K562 (cell line): ENCODE measurements around the gene CCDC61. TPM values are rescaled to one million over a fixed set of nuclear protein-coding genes. Genes with fewer than 3 reads are reported as not detected.

Source experiments
- ATAC-seq: fragments of 200-7000 bp; cut with Tn5 transposase; 3 replicates; pipeline ENCODE4 v1.9.1; 2020; ENCODE audit warnings: moderate library complexity
- BruUV-seq: library from RNA; stranded (reverse); fragments of 400-500 nt; replicated peaks from 2 replicates; lab custom pipeline; 2021; lab: Mats Ljungman, UMichigan
- CTCF ChIA-PET: fragments of 300-600 bp; formaldehyde crosslinking; extraction: SDS; loops from one replicate; lab custom pipeline; 2021; ENCODE audit warnings: low intra/inter-chr PET ratio; lab: Yijun Ruan, JAX
- POLR2A ChIA-PET: fragments of 300-600, 350-650 bp; sonication (Branson Sonifier 250); formaldehyde crosslinking; extraction: SDS; loops from one replicate; lab custom pipeline; 2021; ENCODE audit warnings: antibody characterized with exemption, inconsistent platforms; lab: Yijun Ruan, JAX
- DNase-seq, 4 experiments: peaks; one replicate each; pipeline versions ENCODE4 v3.0.0 to v3.0.0-alpha.2; 2011 to 2018; ENCODE audit warnings: low spot score in 3 of 4, mixed read lengths in 3 of 4; ENCODE audit errors: extremely low read depth in 1 of 4
- FAIRE-seq: peaks from 2 replicates; lab custom pipeline; 2011; peaks lifted over from hg19 to GRCh38; lab: Jason Lieb, UNC
- H2AFZ ChIP-seq: 2 replicates; pipeline ENCODE4 v1.6.0; 2011; ENCODE audit warnings: low read depth, low read length, control low read depth, inconsistent platforms
- H3K27ac ChIP-seq: fragments of 200-600 bp; 3 replicates; pipeline ENCODE4 v1.8.0; 2011; ENCODE audit warnings: low read depth, mild to moderate bottlenecking, control low read depth, inconsistent platforms, low read length, moderate library complexity, mixed read lengths; ENCODE audit errors: extremely low read depth
- H3K27me3 ChIP-seq, 2 experiments: fragments of 300-600 bp in 1 of 2; 2 replicates in 1 of 2; 3 replicates in 1 of 2; pipeline versions ENCODE4 v1.6.0 to v1.8.0; 2011; ENCODE audit warnings: inconsistent platforms in 2 of 2, low read length in 2 of 2, mild to moderate bottlenecking in 1 of 2, mixed read lengths in 1 of 2, moderate library complexity in 1 of 2; ENCODE audit not compliant: control insufficient read depth in 2 of 2, insufficient read depth in 2 of 2
- H3K36me3 ChIP-seq: fragments of 300-600 bp; 3 replicates; pipeline ENCODE4 v1.8.0; 2011; ENCODE audit warnings: mild to moderate bottlenecking, low read length, inconsistent platforms; ENCODE audit not compliant: control insufficient read depth, insufficient read depth
- H3K4me1 ChIP-seq, 2 experiments: fragments of 200-600 bp in 1 of 2; replicated peaks in 1 of 2; 2 replicates in 1 of 2; 3 replicates in 1 of 2; pipeline versions ENCODE4 v1.5.1 to v1.8.0; 2011; ENCODE audit warnings: inconsistent platforms in 2 of 2, low read length in 2 of 2, mild to moderate bottlenecking in 1 of 2, mixed read lengths in 1 of 2, moderate library complexity in 1 of 2; ENCODE audit not compliant: control insufficient read depth in 2 of 2, insufficient read depth in 2 of 2
- H3K4me2 ChIP-seq: 2 replicates; pipeline ENCODE4 v1.6.1; 2011; ENCODE audit warnings: low read length, control low read depth, inconsistent platforms, mixed read lengths; ENCODE audit not compliant: insufficient read depth
- H3K4me3 ChIP-seq: fragments of 200-600 bp; sonication (generic), shearing (Covaris generic); 2 replicates; pipeline ENCODE4 v1.5.1; 2016; ENCODE audit warnings: control low read depth, inconsistent platforms
- H3K79me2 ChIP-seq: fragments of 200-600 bp; 3 replicates; pipeline ENCODE4 v1.8.0; 2011; ENCODE audit warnings: low read length, inconsistent platforms; ENCODE audit not compliant: control insufficient read depth, insufficient read depth
- H3K9ac ChIP-seq, 2 experiments: 2 replicates each; pipeline versions ENCODE4 v1.6.0 to v1.6.1; 2011; ENCODE audit warnings: low read depth in 2 of 2, low read length in 2 of 2, control low read depth in 1 of 2, inconsistent platforms in 1 of 2, mild to moderate bottlenecking in 1 of 2, mixed read lengths in 1 of 2; ENCODE audit not compliant: insufficient read depth in 1 of 2
- H3K9me1 ChIP-seq: one replicate; pipeline ENCODE4 v1.6.0; 2011; ENCODE audit warnings: inconsistent platforms, mild to moderate bottlenecking, low read length, moderate library complexity; ENCODE audit not compliant: control insufficient read depth, insufficient read depth
- H3K9me3 ChIP-seq: replicated peaks from 2 replicates; pipeline ENCODE4 v1.5.1; 2011; ENCODE audit warnings: low read depth, low read length, inconsistent platforms; ENCODE audit not compliant: control insufficient read depth, insufficient read depth
- H4K20me1 ChIP-seq: replicated peaks from 2 replicates; pipeline ENCODE4 v1.6.1; 2011; ENCODE audit warnings: low read length, inconsistent platforms, mixed read lengths; ENCODE audit not compliant: control insufficient read depth, insufficient read depth
- NFYB ChIP-seq: IDR thresholded peaks from 2 replicates; pipeline ENCODE4 v1.6.1; 2011; ENCODE audit warnings: mild to moderate bottlenecking, moderate library complexity; ENCODE audit not compliant: insufficient read length; ENCODE audit errors: extremely low read depth
- SIN3A ChIP-seq, 2 experiments: fragments of 150-350 bp in 1 of 2; IDR thresholded peaks; 2 replicates each; pipeline ENCODE4 v1.6.1; 2011 to 2016; ENCODE audit warnings: borderline replicate concordance in 2 of 2, low read depth in 2 of 2, low read length in 2 of 2, mild to moderate bottlenecking in 2 of 2, moderate library complexity in 2 of 2; ENCODE audit not compliant: control insufficient read depth in 1 of 2
- VEZF1 ChIP-seq: fragments of 200-800 bp; sonication (Bioruptor generic); IDR thresholded peaks from 2 replicates; pipeline ENCODE4 v1.6.1; 2017; ENCODE audit warnings: missing genetic modification characterization, missing compliant biosample characterization
- ZBTB7A ChIP-seq: IDR thresholded peaks from 2 replicates; pipeline ENCODE4 v1.6.1; 2011; ENCODE audit warnings: low read depth, mild to moderate bottlenecking, low read length, moderate library complexity, borderline replicate concordance; ENCODE audit not compliant: control insufficient read depth
- ZNF609 ChIP-seq: sonication (generic); formaldehyde crosslinking; IDR thresholded peaks from 2 replicates; pipeline ENCODE4 v1.8.1; 2023; ENCODE audit warnings: missing genetic modification reagents, mild to moderate bottlenecking, borderline replicate concordance
- ZNF644 ChIP-seq: fragments of 200-800 bp; sonication (Bioruptor generic); IDR thresholded peaks from 2 replicates; pipeline ENCODE4 v1.6.1; 2016; ENCODE audit warnings: low read depth, missing genetic modification characterization, missing compliant biosample characterization
- whole genome bisulfite sequencing: fragments of 100-300 bp; shearing (Covaris generic); methylation state at CpG from one replicate; pipeline ENCODE4 v1.1.6; 2016; ENCODE audit warnings: low coverage, mixed read lengths; ENCODE audit not compliant: insufficient coverage; ENCODE audit errors: missing lambda C conversion rate; 5-methylcytosine and 5-hydroxymethylcytosine counted together
- in situ Hi-C: fragments of 300-500 bp; cut with MboI; formaldehyde crosslinking; loops from 4 replicates; pipeline ENCODE4 v1.15.0; 2018; ENCODE audit warnings: inconsistent platforms, mixed read lengths
- intact Hi-C: fragments of 100-400 bp; cut with micrococcal nuclease; formaldehyde crosslinking; loops from 2 replicates; pipeline ENCODE4 v1.14.2; 2022
- polyA plus RNA-seq, 8 experiments: library from polyadenylated mRNA; depleted of rRNA in 4 of 8; stranded (reverse) in 5 of 8; unstranded in 3 of 8; fragments of >200 nt; fragmentation: Nextera tagmentation in 2 of 8; fragmentation: Illumina TruSeq in 1 of 8; extraction: Ambion mirVana in 2 of 8; extraction: Trizol in 1 of 8; gene quantifications; 2 replicates each; pipeline versions ENCODE4 v1.2.1 to v1.2.3, GENCODE V29; 2011 to 2014; ENCODE audit warnings: inconsistent platforms in 1 of 8, missing spikeins in 1 of 8
- total RNA-seq, 7 experiments: library from RNA; depleted of rRNA in 6 of 7; stranded (reverse); fragments of >200 nt in 6 of 7; fragmentation: Illumina TruSeq in 2 of 7; extraction: Trizol in 2 of 7; gene quantifications; 2 replicates each; pipeline versions ENCODE4 v1.2.1 to v1.2.3, GENCODE V29; 2011 to 2021; ENCODE audit warnings: low replicate concordance in 1 of 7

The CCDC61 gene
- total and polyA plus RNA-seq, 9 of the 15 experiments (the other 6 are each of a cell fraction or from before 2014, with no cell fraction given) = 0.07 to 27.0 (median 10.3) TPM

GRCh38 chr19:45973553-45974338, 21.5 kb upstream of the CCDC61 start, which contains the start of gene NOVA2:
NOVA2 (minus strand) TSS chr19:45973865; CDS start chr19:45973351, 514 bp downstream.
- H3K4me1 ChIP-seq = peaks cover 0 to 21% of the 10 kb centered on the region in 2 experiments; a peak in 2 of 5 replicates
- in situ Hi-C loops (no loop called here), intact Hi-C loops (no loop called here)
- ATAC-seq = peak; percentile 100
- FAIRE-seq = peak; percentile 84
- no peak within 1 kb of the TSS for H3K27ac ChIP-seq
- peaks cover 13% of the 10 kb centered on the region for H4K20me1 ChIP-seq
- peaks cover 23 to 46% of the 10 kb centered on the region in 2 experiments for H3K27me3 ChIP-seq
- DNase-seq = peak; percentile 90 to 99 (median 98)
- peak within 1 kb of the TSS; percentile 46; the same call in 1 of the 2 replicates for H3K4me2 ChIP-seq
- H3K4me3 ChIP-seq = peak within 1 kb of the TSS; percentile 18; the same call in 1 of the 2 replicates
- peak within 1 kb of the TSS; percentile 53 for H2AFZ ChIP-seq
- POLR2A ChIA-PET = interaction anchor here (0.6 to 0.9 kb wide), 2 partner anchors 10 to 358 kb away, joined by 3 to 4 read pairs; no protein-coding TSS in a partner anchor
- 2% methylated on average over 20 of the region's 58 CpGs for WGBS
- H3K9me1 ChIP-seq = no peaks in the 10 kb centered on the region
- CTCF ChIA-PET = no interaction called here
- no peaks in the 10 kb centered on the region for H3K9me3 ChIP-seq
- H3K79me2 ChIP-seq = no peaks in the 10 kb centered on the region
- no peak within 1 kb of the TSS for H3K9ac ChIP-seq
- no peaks in the 10 kb centered on the region for H3K36me3 ChIP-seq
- BruUV-seq = no TSS peak
- TF ChIP-seq SIN3A (IDR thresholded peaks at IDR 0.05; ENCODE audit: borderline replicate concordance in 2 of 2, control insufficient read depth in 1 of 2, low read depth in 2 of 2, low read length in 2 of 2) (no peak), ZBTB7A (0 out of 2 replicates have a peak, but pooled peaks have one; percentile 48), NFYB (peak; percentile 10), ZNF644 (tag) (no peak), VEZF1 (CRISPR knock-in tag) (0 out of 2 replicates have a peak, but pooled peaks have one; percentile 10), ZNF609 (no peak)
